Measurements from ENCODE around the gene SERTAD2.

SERTAD2 gene

GRCh38 chr2:64649013-64649484 lies 4.7 kb downstream of the SERTAD2 start:
- DNase-seq, result no peak

- DNase-seq, result peak; percentile 80 to 93 (median 89)
Observed at GRCh38 chr2:64646007-64646880, 7.5 kb downstream of the SERTAD2 start.

GRCh38 chr2:64644458-64645382 lies 9.0 kb downstream of the SERTAD2 start:
- DNase-seq, result peak; percentile 78 to 90 (median 89)

DNA sequence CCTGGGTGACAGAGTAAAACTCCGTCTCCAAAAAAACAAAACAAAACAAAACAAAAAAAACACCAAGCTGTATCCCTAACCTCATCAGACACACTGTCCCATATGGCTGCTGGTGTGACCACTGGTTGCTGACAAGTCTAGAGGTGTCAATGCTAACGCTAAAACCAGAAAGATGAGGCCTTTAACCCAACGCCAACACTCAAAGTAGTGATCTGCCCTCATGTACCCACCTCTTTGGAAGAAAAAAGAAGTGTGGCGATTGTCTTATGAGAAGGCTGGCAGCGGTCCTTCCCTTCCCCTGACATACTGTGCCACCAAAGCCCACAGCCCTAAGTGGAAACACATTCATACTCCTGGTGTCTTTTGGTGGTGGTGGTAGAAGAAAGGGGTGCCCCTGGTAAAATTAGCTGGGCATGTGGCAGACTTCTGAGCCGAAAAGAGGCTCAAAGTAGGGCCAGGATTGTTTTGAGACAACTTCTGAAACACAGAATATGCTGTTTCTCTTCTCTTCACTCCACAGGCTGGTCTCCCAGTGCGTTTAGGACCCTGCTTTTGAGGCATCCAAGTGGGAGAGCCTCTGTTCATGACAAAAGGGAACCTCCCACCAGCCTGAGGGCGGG lies 9.8 kb downstream of the SERTAD2 start:
- DNase-seq, result no peak

DNA sequence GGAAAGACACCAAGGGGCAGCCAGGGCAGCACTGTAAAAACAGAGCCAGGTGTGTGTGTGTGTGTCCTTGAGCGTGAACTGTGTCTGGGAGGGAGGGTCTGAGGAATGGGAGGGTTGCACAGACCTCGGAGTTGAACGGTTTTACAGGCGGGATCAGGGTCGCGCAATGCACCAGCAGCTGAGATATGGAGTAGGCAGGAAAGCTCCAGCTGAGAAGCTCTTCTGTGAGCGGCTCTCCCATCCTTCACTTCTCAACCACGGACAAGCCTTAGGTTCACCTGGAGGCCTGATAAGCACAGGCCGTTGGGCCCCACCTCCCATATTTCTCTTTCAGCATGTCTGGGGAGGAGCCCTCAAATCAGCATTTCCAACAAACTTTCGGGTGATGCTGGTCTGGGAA lies 12.1 kb downstream of the SERTAD2 start:
- no peak for DNase-seq

DNA sequence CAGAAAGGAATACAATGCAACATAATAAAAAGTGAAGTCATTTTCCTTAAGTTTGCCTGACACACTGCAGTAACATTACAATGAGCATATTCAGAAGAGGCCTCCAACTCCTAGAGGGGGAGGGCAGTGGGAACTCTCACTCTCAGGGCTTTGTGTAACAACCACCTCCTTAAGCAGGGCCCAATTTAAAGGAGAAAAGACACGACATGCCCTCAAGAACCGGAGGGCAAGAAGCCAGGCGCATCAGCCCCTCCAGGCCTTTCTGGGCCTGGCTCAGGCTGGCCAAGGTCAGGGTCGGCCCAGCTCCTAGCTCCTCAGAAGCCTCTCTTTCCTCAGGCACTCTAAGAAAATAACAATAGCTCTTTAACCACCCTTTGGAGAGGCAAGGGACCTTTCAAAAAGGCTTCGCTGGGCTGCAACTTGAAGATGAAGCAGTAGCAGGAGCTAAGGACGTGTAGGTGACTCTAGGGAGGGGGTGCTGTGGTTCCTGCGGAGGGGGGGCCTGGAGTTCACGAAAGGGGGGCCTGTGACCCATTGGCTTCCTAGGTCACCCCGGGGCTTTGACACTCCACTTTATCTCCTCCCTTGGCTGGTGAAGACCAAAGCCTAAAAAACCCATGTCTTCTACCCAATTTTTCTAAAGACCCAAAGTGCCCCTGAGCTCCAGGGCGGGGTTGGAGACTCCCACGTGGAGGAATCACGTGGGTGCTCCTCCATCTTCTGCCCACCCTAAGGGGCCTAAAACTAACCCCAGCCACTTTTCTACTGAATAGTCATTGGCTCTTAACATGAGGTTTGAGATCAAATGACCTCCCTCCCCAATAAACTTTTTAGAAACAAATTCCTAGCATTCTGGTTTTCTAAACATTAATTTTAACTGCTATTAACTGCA lies 13.3 kb downstream of the SERTAD2 start:
- no peak for DNase-seq

GRCh38 chr2:64639691-64640090 lies 14.0 kb downstream of the SERTAD2 start:
- no peak for DNase-seq

DNA sequence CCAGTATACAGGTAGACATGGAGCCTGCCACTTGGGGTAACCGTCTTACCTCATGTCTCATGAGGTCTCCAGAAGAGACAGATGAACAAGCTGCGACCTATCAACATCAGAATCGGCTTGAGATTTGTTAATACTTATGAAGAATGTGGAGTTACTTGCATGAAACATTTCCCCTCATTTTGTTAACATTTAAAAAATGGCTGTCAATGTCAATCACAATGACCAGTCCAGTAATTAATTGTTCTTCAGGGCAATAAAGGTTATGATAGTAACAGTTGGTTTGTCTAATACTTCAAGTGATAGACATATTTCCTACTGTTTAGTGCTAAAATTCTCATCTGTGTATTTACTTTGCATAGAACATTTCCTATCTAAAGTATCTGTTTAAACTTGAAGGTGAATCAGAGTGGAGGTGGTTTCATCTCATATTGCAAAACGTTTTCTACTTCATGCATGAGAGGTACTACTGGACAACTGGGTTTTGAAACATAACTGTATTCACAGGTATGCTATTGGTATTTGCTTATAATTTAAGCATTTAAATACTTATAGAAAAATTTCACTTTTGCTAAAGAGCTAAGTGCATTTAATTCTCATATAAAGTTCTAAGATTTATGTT lies 15.1 kb downstream of the SERTAD2 start:
- no peak for DNase-seq

- peak in 1 of 4 experiments; percentile 28 for DNase-seq
Observed at GRCh38 chr2:64637931-64638330, 15.8 kb downstream of the SERTAD2 start.

DNA sequence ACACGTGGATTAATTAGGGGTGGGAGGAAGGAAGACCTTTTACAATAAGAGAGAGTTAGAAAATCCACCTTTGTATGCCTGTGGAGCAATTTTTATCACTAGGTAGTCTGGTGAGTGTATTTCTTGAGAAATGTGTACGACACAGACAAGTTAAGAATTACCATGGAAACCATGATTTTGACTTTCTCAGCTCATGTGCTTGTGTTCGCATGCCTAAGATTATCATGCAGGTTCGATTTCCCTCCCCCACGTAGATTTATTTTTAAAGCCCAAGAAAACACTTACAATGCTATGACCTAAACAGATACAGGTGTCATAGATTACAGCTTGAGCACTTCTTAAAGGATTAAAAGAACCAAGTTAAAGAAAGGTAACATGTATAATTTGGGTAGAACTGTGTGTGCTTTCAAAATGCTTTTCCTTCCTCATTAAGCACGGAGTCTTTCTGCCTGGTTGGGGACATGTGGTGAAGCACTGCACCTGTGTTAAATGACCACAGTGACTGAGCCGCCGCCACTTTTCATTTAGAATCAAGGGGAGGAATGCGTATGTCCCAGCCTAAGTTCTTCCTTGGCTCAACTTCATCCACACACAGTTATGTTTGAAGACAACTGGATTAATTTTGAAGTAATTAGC lies 16.6 kb downstream of the SERTAD2 start:
- peak in 1 of 4 experiments; percentile 28 for DNase-seq

GRCh38 chr2:64635976-64636911 lies 17.5 kb downstream of the SERTAD2 start:
- DNase-seq, result peak; percentile 49 to 74 (median 58)

DNA sequence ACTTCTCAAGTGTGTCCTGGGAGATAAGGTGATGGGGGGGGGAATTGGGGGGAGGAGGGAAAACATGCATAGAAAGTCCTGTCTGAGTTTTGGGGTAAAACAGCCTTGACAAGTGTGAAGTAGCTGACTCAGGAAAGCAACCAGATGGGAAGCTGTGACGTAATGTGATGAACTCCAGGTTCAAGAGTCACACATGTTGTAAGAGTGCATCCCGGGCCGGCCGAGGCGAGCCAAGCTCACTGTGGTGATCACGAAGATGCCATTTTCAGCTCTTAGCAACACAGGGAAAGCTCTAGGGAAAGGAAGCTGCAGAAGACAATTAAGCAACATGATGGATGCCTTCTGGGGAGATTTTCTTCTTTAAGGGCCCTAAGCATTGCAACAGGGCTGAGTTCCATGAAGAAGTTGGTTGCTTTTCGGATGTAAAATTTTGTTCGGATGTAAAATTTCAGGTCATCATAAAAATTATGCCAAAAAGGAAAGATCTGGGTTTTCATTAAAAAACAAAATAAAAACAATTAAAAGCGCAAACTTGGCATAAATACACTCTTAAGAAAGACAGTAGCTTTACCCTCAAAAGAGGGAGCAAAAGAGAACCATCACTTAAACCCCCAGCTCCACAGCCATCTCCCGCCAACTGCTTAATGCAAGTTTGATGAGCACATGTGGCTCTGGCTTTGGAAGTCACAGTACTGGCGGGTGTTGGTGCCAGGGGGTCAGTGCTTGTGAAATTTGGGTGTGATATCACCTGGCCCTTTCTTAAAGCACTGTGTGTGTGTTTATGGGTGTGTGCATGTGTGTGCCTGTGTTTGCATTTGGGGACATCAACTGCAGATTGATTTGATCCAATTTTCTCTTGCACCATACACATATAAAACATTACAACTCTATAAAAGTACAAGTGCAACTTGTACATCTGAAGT lies 19.1 kb downstream of the SERTAD2 start:
- DNase-seq, result peak; percentile 54 to 76 (median 64)

DNA sequence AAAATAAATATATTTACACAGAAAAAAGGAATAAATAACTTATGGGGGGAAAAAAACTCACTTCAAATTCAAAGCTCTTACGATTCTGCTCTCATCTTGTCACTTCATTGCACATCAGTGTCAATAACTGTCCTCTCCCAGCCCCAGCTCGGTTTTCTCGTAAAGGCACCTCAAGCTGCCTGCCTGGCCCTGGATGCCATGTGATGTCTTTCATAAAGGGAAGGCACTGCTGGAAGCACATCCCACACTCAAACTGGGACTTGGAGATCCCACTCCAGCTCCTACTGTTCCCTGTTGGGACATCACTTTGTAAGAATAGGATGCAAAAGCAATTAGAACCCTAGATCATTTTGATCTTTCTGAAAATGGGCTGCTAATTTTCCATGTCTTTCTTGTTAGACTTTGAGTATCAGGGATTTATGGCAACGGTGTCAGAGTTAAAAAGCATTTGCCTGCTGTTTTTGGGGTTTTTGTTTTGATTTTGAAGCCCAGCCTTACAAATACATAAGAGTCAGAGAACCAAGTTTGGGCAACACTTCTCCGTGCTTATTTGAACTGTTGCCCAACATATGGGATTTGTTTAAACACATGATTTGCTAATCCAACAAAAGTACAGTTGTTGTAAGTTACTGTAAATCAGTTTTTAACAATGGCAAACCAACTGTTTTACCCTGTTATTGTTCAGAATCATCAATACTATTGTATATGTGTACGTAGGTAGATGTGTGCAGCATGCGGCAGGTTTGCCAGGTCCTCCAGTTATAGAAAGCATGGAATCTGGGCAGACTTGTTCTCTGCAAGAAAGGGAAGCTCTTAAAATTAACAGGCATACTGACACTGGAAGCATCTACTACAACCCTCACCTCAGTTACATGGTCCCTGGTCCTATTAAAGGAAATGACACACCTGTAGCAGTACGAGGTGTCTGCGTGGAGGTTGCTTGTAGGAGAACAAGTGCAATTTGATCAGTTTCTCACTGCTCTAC lies 20.6 kb downstream of the SERTAD2 start:
- no peak for DNase-seq

GRCh38 chr2:64631771-64632170 lies 21.9 kb downstream of the SERTAD2 start:
- DNase-seq, result no peak

GRCh38 chr2:64630752-64631151 lies 23.0 kb downstream of the SERTAD2 start:
- no peak for DNase-seq

DNA sequence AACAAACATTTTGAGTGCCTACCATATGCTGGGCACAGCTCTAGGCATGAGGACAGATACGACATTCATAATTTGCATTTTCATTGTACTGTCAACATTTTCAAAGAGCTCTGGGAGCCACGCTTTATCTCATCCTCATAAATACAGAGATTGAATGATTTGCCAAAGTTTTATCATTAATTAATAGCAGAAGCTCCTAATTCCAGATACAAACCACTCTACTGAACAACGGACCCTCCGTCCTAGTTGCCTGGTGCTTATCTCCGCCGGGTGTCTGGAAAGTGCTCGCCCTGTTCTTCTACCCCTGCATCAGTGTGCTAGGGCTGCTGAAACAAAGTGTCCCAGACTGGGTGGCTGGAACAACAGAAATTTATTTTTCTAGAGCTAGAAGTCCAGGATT lies 23.8 kb downstream of the SERTAD2 start:
- no peak for DNase-seq

DNA sequence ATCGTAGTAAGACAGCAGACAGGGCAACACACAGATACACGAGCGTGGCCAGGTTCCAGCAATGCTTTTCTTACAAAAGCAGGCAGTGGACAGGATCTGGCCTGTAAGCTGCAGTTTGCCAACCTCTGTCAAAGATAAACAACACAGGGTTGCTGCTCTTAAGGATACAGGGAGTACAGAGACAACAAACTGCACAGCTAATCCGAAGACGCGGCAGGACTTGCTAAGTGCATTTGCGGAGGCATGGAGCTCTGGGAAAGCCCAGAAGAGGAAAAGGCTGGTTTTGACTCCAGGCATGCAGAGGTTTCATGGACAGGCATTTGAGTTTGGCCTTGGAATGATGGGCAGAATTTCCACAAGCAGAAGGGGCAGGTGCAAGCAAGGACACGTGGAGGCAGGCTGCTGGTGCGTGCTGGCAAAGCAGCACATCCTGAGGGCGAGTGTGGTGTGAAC lies 24.4 kb downstream of the SERTAD2 start:
- no peak for DNase-seq

Data from suppressor macrophage (primary cell).